Measurements from ENCODE around the gene KCNK4. TPM values are rescaled to one million over a fixed set of nuclear protein-coding genes. Genes with fewer than 3 reads are reported as not detected.

KCNK4 gene
- total and polyA plus RNA-seq, 2 of the 13 experiments (the other 11 are each of a cell fraction or from before 2014, with no cell fraction given), result not detected

DNA sequence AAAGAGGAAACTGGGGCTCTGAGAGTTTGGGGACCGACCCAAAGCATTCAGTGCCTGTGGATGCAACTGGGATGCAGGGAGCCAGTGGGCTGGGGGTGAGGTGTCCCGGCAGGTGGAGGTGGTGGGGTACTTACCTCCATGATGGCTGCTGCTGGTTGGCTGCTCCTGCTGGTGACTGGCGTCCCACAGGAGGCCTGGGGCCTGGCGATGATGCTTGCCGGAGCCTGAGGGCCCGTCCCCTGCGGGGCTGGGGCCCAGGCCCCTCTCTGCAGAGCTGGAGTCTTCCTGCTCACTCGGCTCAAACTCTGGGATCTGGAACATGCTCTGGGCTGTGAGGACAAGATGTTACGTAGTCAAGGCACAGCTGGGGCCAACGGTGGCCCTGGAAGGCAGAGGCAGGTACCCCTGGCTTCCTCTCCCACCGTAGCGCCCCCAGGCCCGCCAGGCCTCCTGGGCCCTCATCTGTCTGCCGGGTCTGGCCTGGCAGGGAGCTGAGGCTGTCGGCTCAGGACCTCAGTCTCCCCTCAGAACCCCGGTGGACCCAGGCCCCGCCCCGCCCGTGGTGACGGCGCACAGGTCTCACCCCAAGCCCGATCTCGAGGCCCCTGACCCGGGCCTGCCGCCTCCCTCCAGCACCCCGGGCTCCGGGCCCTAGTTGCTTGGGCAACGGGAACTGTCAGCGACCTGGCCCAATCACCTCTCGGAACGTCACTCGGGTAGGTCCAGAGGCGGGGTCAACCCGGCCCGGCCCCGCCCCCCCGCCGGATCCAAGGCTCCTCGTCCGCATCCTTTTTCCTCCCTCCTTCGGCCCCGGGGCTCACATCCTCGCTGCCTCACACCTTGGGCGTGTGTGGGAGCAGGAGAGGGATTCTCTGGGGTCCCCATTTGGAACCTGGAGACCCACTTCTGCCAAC is 6.8 kb upstream of the KCNK4 start, which contains the start of gene BAD (continued):
- TF ChIP-seq CREM (IDR thresholded peaks at IDR 0.05) (peak; percentile 86), CREM (CRISPR knock-in tag; IDR thresholded peaks at IDR 0.05) (peak; percentile 28; the same call in 1 of the 2 replicates), AGO1 (IDR thresholded peaks at IDR 0.05; ENCODE audit: low read depth, low read length, poor library complexity, severe bottlenecking) (peak; percentile 90), ZNF570 (CRISPR knock-in tag; IDR thresholded peaks at IDR 0.05; ENCODE audit: borderline replicate concordance) (no peak), FOXC1 (CRISPR knock-in tag; IDR thresholded peaks at IDR 0.05; ENCODE audit: borderline replicate concordance) (peak; percentile 86), TCF12 (IDR thresholded peaks at IDR 0.05) (no peak), TCF12 (CRISPR knock-in tag; IDR thresholded peaks at IDR 0.05) (no peak), MEIS1 (CRISPR knock-in tag; IDR thresholded peaks at IDR 0.05; ENCODE audit: borderline replicate concordance) (peak; percentile 92; the same call in 1 of the 2 replicates), HNRNPUL1 (IDR thresholded peaks at IDR 0.05; ENCODE audit: low read depth, low read length) (no peak), TAF1 (CRISPR knock-in tag; IDR thresholded peaks at IDR 0.05) (peak; percentile 53; the same call in 1 of the 2 replicates), NFYC (CRISPR knock-in tag; IDR thresholded peaks at IDR 0.05) (peak; percentile 90), ESRRA (CRISPR knock-in tag; IDR thresholded peaks at IDR 0.05; ENCODE audit: low read depth) (0 out of 2 replicates have a peak, but pooled peaks have one; percentile 10), SOX13 (IDR thresholded peaks at IDR 0.05) (no peak), SOX13 (CRISPR knock-in tag; conservative IDR thresholded peaks at IDR 0.05 in 1 of 2, IDR thresholded peaks at IDR 0.05 in 1 of 2) (no peak), FOXM1 (CRISPR knock-in tag; IDR thresholded peaks at IDR 0.05) (no peak)
- TF ChIP-seq, protein P1, sequence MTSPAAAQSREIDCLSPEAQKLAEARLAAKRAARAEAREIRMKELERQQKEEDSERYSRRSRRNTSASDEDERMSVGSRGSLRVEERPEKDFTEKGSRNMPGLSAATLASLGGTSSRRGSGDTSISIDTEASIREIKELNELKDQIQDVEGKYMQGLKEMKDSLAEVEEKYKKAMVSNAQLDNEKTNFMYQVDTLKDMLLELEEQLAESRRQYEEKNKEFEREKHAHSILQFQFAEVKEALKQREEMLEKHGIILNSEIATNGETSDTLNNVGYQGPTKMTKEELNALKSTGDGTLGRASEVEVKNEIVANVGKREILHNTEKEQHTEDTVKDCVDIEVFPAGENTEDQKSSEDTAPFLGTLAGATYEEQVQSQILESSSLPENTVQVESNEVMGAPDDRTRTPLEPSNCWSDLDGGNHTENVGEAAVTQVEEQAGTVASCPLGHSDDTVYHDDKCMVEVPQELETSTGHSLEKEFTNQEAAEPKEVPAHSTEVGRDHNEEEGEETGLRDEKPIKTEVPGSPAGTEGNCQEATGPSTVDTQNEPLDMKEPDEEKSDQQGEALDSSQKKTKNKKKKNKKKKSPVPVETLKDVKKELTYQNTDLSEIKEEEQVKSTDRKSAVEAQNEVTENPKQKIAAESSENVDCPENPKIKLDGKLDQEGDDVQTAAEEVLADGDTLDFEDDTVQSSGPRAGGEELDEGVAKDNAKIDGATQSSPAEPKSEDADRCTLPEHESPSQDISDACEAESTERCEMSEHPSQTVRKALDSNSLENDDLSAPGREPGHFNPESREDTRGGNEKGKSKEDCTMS (CRISPR knock-in tag; conservative IDR thresholded peaks at IDR 0.05), result no peak
- TF ChIP-seq, protein P2, sequence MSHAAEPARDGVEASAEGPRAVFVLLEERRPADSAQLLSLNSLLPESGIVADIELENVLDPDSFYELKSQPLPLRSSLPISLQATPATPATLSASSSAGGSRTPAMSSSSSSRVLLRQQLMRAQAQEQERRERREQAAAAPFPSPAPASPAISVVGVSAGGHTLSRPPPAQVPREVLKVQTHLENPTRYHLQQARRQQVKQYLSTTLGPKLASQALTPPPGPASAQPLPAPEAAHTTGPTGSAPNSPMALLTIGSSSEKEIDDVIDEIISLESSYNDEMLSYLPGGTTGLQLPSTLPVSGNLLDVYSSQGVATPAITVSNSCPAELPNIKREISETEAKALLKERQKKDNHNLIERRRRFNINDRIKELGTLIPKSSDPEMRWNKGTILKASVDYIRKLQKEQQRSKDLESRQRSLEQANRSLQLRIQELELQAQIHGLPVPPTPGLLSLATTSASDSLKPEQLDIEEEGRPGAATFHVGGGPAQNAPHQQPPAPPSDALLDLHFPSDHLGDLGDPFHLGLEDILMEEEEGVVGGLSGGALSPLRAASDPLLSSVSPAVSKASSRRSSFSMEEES (CRISPR knock-in tag; IDR thresholded peaks at IDR 0.05), result no peak
- TF ChIP-seq, protein P3, sequence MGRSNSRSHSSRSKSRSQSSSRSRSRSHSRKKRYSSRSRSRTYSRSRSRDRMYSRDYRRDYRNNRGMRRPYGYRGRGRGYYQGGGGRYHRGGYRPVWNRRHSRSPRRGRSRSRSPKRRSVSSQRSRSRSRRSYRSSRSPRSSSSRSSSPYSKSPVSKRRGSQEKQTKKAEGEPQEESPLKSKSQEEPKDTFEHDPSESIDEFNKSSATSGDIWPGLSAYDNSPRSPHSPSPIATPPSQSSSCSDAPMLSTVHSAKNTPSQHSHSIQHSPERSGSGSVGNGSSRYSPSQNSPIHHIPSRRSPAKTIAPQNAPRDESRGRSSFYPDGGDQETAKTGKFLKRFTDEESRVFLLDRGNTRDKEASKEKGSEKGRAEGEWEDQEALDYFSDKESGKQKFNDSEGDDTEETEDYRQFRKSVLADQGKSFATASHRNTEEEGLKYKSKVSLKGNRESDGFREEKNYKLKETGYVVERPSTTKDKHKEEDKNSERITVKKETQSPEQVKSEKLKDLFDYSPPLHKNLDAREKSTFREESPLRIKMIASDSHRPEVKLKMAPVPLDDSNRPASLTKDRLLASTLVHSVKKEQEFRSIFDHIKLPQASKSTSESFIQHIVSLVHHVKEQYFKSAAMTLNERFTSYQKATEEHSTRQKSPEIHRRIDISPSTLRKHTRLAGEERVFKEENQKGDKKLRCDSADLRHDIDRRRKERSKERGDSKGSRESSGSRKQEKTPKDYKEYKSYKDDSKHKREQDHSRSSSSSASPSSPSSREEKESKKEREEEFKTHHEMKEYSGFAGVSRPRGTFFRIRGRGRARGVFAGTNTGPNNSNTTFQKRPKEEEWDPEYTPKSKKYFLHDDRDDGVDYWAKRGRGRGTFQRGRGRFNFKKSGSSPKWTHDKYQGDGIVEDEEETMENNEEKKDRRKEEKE (IDR thresholded peaks at IDR 0.05), result no peak
- TF ChIP-seq, protein P4, sequence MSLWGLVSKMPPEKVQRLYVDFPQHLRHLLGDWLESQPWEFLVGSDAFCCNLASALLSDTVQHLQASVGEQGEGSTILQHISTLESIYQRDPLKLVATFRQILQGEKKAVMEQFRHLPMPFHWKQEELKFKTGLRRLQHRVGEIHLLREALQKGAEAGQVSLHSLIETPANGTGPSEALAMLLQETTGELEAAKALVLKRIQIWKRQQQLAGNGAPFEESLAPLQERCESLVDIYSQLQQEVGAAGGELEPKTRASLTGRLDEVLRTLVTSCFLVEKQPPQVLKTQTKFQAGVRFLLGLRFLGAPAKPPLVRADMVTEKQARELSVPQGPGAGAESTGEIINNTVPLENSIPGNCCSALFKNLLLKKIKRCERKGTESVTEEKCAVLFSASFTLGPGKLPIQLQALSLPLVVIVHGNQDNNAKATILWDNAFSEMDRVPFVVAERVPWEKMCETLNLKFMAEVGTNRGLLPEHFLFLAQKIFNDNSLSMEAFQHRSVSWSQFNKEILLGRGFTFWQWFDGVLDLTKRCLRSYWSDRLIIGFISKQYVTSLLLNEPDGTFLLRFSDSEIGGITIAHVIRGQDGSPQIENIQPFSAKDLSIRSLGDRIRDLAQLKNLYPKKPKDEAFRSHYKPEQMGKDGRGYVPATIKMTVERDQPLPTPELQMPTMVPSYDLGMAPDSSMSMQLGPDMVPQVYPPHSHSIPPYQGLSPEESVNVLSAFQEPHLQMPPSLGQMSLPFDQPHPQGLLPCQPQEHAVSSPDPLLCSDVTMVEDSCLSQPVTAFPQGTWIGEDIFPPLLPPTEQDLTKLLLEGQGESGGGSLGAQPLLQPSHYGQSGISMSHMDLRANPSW (CRISPR knock-in tag; IDR thresholded peaks at IDR 0.05; ENCODE audit: borderline replicate concordance), result no peak

Data from HepG2 (cell line).